SIG-M5 (cell line): ENCODE results near the gene RIMKLB.
"Not testable (repeated sequence)": the region's sequence is repeated elsewhere in the genome, so short reads cannot be mapped to it uniquely, and the experiment has no call there.

Source experiments
- DNase-seq: peaks from one replicate; lab custom pipeline; 2025; lab: John Stamatoyannopoulos, UW

The RIMKLB gene

GRCh38 chr12:8820676-8821407 is 123.1 kb downstream of the RIMKLB start:
- DNase-seq, result not testable (repeated sequence)

- DNase-seq, result no peak
Observed at GRCh38 chr12:8821591-8821990, 123.8 kb downstream of the RIMKLB start.

DNA sequence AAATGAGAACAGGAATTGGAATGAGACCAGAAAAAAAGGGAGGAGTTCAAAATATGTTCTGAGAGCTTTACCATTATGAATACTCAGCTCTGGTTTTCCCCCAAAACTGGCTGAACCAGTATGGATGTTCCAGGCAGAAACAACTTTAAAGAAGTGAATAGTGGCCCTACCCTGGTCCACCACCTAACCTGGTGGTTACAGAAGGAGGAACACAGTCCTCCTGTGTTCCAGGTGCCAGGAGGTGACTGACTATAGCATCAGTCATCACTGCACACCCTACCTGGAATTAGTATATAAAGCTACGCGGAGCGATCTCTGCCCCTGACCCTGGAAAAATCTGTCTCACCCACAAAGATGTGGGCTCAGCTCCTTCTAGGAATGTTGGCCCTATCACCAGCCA is 124.5 kb downstream of the RIMKLB start, which contains the start of gene A2ML1:
Gene A2ML1, plus strand, starts transcription at position 324 of the 400 bp plus-strand sequence. Its CDS starts 31 bp downstream, at position 355.
- DNase-seq, result no peak

DNA sequence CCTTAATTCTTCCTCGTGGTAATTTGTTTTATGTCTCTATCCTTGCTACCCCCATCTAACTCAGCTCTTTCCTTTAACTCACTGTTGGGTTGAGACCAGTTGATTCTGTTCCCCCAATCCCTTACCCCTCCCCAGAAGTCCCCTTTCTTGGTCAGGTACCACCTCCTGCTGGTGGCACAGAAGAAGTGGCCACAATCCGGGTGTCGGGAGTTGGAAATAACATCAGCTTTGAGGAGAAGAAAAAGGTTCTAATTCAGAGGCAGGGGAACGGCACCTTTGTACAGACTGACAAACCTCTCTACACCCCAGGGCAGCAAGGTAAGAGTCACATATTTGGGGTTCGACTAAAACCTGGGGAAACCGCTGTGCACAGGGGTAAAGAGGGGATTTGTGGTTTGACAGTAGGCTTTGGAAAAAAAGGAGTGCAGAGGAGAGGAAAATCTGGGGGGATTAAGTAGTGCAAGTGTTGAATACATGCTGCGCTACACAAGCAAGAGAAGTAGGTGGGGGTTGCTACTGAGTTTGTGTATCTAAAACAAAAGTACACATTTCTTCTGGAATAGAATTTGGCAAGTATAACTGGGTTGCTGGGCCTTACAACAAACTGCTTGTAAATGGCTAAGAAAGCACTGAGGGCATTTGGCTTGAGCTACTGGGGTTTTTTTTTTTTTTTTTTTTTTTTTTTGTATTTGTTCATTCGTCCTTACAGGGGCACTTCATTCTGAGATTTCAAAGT is 125.9 kb downstream of the RIMKLB start:
- DNase-seq, result no peak

DNA sequence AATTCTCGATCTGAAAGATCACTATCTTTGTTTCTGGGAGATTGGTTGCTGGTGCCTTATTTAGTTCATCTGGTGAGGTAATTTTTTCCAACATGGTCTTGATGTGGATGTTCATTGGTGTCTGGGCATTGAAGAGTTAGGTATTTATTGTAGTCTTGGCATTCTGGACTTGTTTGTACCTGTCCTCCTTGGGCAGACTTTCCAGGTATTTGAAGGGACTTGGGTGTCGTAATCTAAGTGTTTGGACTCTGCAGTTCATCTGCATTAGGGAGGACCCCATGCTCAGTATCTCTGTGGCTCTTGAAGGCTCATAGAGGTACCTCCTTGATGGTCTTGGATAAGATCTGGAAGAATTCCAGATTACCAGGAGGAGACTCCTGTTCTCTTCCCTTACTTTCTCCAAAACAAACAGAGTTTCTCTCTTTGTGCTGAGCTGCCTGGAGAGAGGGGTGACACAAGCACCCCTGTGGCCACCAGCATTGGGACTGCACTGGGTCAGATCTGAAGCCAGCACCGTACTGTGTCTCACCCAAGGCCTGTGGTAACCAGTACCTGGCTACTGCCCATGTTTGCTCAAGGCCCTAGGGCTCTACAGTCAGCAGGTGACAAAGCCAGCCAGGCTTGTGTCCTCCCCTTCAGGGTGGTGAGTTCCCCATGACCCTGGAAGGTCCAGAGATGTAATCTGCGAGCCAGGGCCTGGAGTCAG is 129.9 kb downstream of the RIMKLB start:
- DNase-seq, result no peak

- no peak for DNase-seq
Observed at GRCh38 chr12:8828257-8829124, 130.7 kb downstream of the RIMKLB start.

DNA sequence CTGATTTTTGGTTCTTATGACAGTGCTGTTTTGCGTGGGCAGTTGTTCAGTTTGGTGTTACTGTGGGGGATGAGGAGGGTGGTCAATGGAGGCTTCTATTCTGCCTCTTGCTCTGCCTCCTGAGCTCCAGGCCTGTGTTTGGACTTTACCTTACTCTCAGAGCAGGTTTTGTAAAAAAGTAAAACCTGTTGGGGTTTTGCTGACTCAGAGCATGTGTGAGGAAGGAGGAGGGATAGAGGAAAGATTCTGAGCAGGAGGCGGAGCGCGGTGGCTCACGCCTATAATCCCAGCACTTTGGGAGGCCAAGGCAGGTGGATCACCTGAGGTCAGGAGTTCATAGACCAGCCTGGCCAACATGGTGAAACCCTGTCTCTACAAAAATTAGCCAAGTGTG is 131.3 kb downstream of the RIMKLB start:
- DNase-seq, result no peak

GRCh38 chr12:8829621-8830020 is 131.8 kb downstream of the RIMKLB start:
- no peak for DNase-seq

- no peak for DNase-seq
Observed at GRCh38 chr12:8831116-8831515, 133.3 kb downstream of the RIMKLB start.

DNA sequence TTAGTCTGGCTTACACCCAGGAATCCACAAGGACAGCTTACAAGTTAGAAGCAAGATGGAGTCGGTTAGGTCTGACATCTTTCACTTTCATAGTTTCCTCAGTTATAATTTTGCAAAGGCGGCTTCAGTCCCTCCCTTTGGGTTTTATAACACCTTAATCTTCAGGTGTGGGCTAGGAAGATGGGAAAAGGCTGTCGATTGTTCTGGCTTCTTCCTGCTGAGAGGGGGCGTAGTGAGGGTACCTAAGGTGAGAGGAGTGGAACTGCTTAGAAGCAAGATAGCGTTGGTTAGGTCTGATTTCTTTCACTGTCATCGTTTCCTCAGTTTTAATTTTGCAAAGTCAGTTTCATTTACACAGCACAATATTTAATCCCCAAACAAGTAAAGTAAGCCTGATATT is 134.7 kb downstream of the RIMKLB start:
- no peak for DNase-seq
